Measurements from ENCODE around the gene ILF3. TPM values are rescaled to one million over a fixed set of nuclear protein-coding genes. Genes with fewer than 3 reads are reported as not detected.
"Not testable (repeated sequence)": the region's sequence is repeated elsewhere in the genome, so short reads cannot be mapped to it uniquely, and the experiment has no call there.

ILF3 gene
- total RNA-seq, 1 donor from 2014 or later: 118 TPM

- intact Hi-C loops (cut with micrococcal nuclease): no loop called here
- ATAC-seq: no peak
- no peak for DNase-seq
These were observed 15.1 kb downstream of the ILF3 start for GRCh38 chr19:10669246-10669645.

- intact Hi-C loops (cut with micrococcal nuclease): no loop called here
- DNase-seq (no peak), ATAC-seq (peak; percentile 62)
These were observed 16.0 kb downstream of the ILF3 start for GRCh38 chr19:10670182-10670581.

- intact Hi-C loops (cut with micrococcal nuclease): no loop called here
- ATAC-seq (peak; percentile 42), DNase-seq (no peak)
These were observed 17.0 kb downstream of the ILF3 start for GRCh38 chr19:10670876-10671804.

- DNase-seq; intact Hi-C loops (cut with micrococcal nuclease); ATAC-seq: not testable (repeated sequence)
These were observed 17.8 kb downstream of the ILF3 start for GRCh38 chr19:10671922-10672321.

- intact Hi-C loops (cut with micrococcal nuclease); ATAC-seq; DNase-seq: not testable (repeated sequence)
These were observed 21.1 kb downstream of the ILF3 start for GRCh38 chr19:10675214-10675613.

GRCh38 chr19:10677751-10678150, 23.6 kb downstream of the ILF3 start:
- ATAC-seq: no peak
- DNase-seq: peak; percentile 23
- intact Hi-C loops (cut with micrococcal nuclease): no loop called here

GRCh38 chr19:10678813-10679212, 24.7 kb downstream of the ILF3 start:
- ATAC-seq (no peak), DNase-seq (peak; percentile 16)
- intact Hi-C loops (cut with micrococcal nuclease): no loop called here

- intact Hi-C loops (cut with micrococcal nuclease): no loop called here
- DNase-seq (peak; percentile 27), ATAC-seq (peak; percentile 36)
These were observed 25.6 kb downstream of the ILF3 start for GRCh38 chr19:10679743-10680142.

- DNase-seq (no peak), ATAC-seq (no peak)
- intact Hi-C loops (cut with micrococcal nuclease): no loop called here
These were observed 26.5 kb downstream of the ILF3 start for GRCh38 chr19:10680545-10681135.

GRCh38 chr19:10681658-10682057, 27.5 kb downstream of the ILF3 start:
- ATAC-seq: no peak
- intact Hi-C loops (cut with micrococcal nuclease): no loop called here
- DNase-seq: no peak

- intact Hi-C loops (cut with micrococcal nuclease): no loop called here
- ATAC-seq (no peak), DNase-seq (no peak)
These were observed 28.4 kb downstream of the ILF3 start for GRCh38 chr19:10682397-10683063.

- intact Hi-C loops (cut with micrococcal nuclease): no loop called here
- ATAC-seq (no peak), DNase-seq (no peak)
These were observed 28.9 kb downstream of the ILF3 start for GRCh38 chr19:10683064-10683426.

GRCh38 chr19:10683582-10683981, 29.4 kb downstream of the ILF3 start:
- intact Hi-C loops (cut with micrococcal nuclease): no loop called here
- ATAC-seq: no peak
- no peak for DNase-seq

- no peak for ATAC-seq
- no peak for DNase-seq
- intact Hi-C loops (cut with micrococcal nuclease): no loop called here
These were observed 31.1 kb downstream of the ILF3 start for GRCh38 chr19:10685210-10685609.

GRCh38 chr19:10686193-10686592, 32.0 kb downstream of the ILF3 start:
- intact Hi-C loops (cut with micrococcal nuclease): no loop called here
- ATAC-seq (no peak), DNase-seq (no peak)

GRCh38 chr19:10686661-10687517, 32.7 kb downstream of the ILF3 start:
- DNase-seq (peak; percentile 84), ATAC-seq (peak; percentile 84)
- intact Hi-C loops (cut with micrococcal nuclease): no loop called here

- ATAC-seq (no peak), DNase-seq (no peak)
- intact Hi-C loops (cut with micrococcal nuclease): no loop called here
These were observed 33.6 kb downstream of the ILF3 start for GRCh38 chr19:10687518-10688288.

GRCh38 chr19:10688545-10689280, 34.6 kb downstream of the ILF3 start:
- intact Hi-C loops (cut with micrococcal nuclease): no loop called here
- DNase-seq (no peak), ATAC-seq (no peak)

Measured in left ventricle myocardium superior (tissue), 1 donor.